Measurements from ENCODE around the gene PYDC1.

GRCh38 chr16:31179747-31180459, 37.0 kb downstream of the PYDC1 start, which contains the start of gene FUS:
- TF ChIP-seq, protein P1, sequence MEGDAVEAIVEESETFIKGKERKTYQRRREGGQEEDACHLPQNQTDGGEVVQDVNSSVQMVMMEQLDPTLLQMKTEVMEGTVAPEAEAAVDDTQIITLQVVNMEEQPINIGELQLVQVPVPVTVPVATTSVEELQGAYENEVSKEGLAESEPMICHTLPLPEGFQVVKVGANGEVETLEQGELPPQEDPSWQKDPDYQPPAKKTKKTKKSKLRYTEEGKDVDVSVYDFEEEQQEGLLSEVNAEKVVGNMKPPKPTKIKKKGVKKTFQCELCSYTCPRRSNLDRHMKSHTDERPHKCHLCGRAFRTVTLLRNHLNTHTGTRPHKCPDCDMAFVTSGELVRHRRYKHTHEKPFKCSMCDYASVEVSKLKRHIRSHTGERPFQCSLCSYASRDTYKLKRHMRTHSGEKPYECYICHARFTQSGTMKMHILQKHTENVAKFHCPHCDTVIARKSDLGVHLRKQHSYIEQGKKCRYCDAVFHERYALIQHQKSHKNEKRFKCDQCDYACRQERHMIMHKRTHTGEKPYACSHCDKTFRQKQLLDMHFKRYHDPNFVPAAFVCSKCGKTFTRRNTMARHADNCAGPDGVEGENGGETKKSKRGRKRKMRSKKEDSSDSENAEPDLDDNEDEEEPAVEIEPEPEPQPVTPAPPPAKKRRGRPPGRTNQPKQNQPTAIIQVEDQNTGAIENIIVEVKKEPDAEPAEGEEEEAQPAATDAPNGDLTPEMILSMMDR (IDR thresholded peaks at IDR 0.05), result no peak
- TF ChIP-seq POLR2A (IDR thresholded peaks at IDR 0.05), result peak in 2 of 4 donors; percentile 94 to 95
- TF ChIP-seq EP300 (IDR thresholded peaks at IDR 0.05), result no peak
- peak; percentile 100 for TF ChIP-seq POLR2AphosphoS5 (IDR thresholded peaks at IDR 0.05)

Data from stomach (tissue), 4 donors.